ENCODE measurements around the gene SMG6.
"Not testable (repeated sequence)": the region's sequence is repeated elsewhere in the genome, so short reads cannot be mapped to it uniquely, and the experiment has no call there.

The SMG6 gene

GRCh38 chr17:2267354-2267753 lies 36.2 kb downstream of the SMG6 start:
- Mint-ChIP-seq H3K27ac (peak overlapping the region; percentile 22), H3K9me3 (no peaks in the 10 kb centered on the region), H3K4me3 (no peak overlapping the region), H3K36me3 (ENCODE audit: low read depth) (peaks cover 41% of the 10 kb centered on the region), H3K4me1 (no peaks in the 10 kb centered on the region), H3K27me3 (ENCODE audit: low read depth, poor library complexity) (no peaks in the 10 kb centered on the region)
- no peak for TF ChIP-seq CTCF (IDR thresholded peaks at IDR 0.05)
- no peak for DNase-seq

GRCh38 chr17:2266865-2267228 lies 36.7 kb downstream of the SMG6 start:
- no peak overlapping the region for H3K4me3 Mint-ChIP-seq
- H3K9me3 Mint-ChIP-seq: no peaks in the 10 kb centered on the region
- peak overlapping the region; percentile 22 for H3K27ac Mint-ChIP-seq
- TF ChIP-seq CTCF (IDR thresholded peaks at IDR 0.05): no peak
- peaks cover 40% of the 10 kb centered on the region for H3K36me3 Mint-ChIP-seq (ENCODE audit: low read depth)
- no peaks in the 10 kb centered on the region for H3K27me3 Mint-ChIP-seq (ENCODE audit: low read depth, poor library complexity)
- no peaks in the 10 kb centered on the region for H3K4me1 Mint-ChIP-seq
- DNase-seq: no peak

- no peaks in the 10 kb centered on the region for H3K9me3 Mint-ChIP-seq
- DNase-seq: no peak
- peak overlapping the region; percentile 12 for H3K27ac Mint-ChIP-seq
- H3K4me3 Mint-ChIP-seq: no peak overlapping the region
- H3K27me3 Mint-ChIP-seq (ENCODE audit: low read depth, poor library complexity): no peaks in the 10 kb centered on the region
- H3K4me1 Mint-ChIP-seq: no peaks in the 10 kb centered on the region
- H3K36me3 Mint-ChIP-seq (ENCODE audit: low read depth): peaks cover 45% of the 10 kb centered on the region
- no peak for TF ChIP-seq CTCF (IDR thresholded peaks at IDR 0.05)
These were observed 37.3 kb downstream of the SMG6 start for GRCh38 chr17:2266045-2266864.

- peaks cover 43% of the 10 kb centered on the region for H3K36me3 Mint-ChIP-seq (ENCODE audit: low read depth)
- H3K27me3 Mint-ChIP-seq (ENCODE audit: low read depth, poor library complexity); H3K9me3 Mint-ChIP-seq; DNase-seq; H3K27ac Mint-ChIP-seq; H3K4me3 Mint-ChIP-seq; H3K4me1 Mint-ChIP-seq: not testable (repeated sequence)
These were observed 38.4 kb downstream of the SMG6 start for GRCh38 chr17:2265166-2265565.

- Mint-ChIP-seq H3K9me3 (no peaks in the 10 kb centered on the region), H3K36me3 (ENCODE audit: low read depth) (peaks cover 43% of the 10 kb centered on the region), H3K4me3 (no peak overlapping the region), H3K4me1 (no peaks in the 10 kb centered on the region), H3K27me3 (ENCODE audit: low read depth, poor library complexity) (no peaks in the 10 kb centered on the region), H3K27ac (no peak overlapping the region)
- DNase-seq: no peak
- TF ChIP-seq CTCF (IDR thresholded peaks at IDR 0.05): no peak
These were observed 39.3 kb downstream of the SMG6 start for GRCh38 chr17:2264067-2264860.

- DNase-seq: no peak
- Mint-ChIP-seq H3K4me1 (no peaks in the 10 kb centered on the region), H3K27ac (peak overlapping the region; percentile 7), H3K27me3 (ENCODE audit: low read depth, poor library complexity) (no peaks in the 10 kb centered on the region), H3K9me3 (no peaks in the 10 kb centered on the region), H3K36me3 (ENCODE audit: low read depth) (peaks cover 45% of the 10 kb centered on the region), H3K4me3 (no peak overlapping the region)
- no peak for TF ChIP-seq CTCF (IDR thresholded peaks at IDR 0.05)
These were observed 40.2 kb downstream of the SMG6 start for GRCh38 chr17:2263183-2264066.

Data from nephron progenitor cell (in vitro differentiated cells).